HepG2 (cell line): ENCODE measurements around the gene GHRH. TPM values are rescaled to one million over a fixed set of nuclear protein-coding genes. Genes with fewer than 3 reads are reported as not detected.

Source experiments
- ARHGAP35 ChIP-seq: sonication (generic); formaldehyde crosslinking; IDR thresholded peaks from 2 replicates; pipeline ENCODE4 v1.9.0; 2022; ENCODE audit warnings: mild to moderate bottlenecking, inconsistent platforms, moderate library complexity, missing genetic modification reagents, borderline replicate concordance
- CENPBD1 ChIP-seq: sonication (generic); formaldehyde crosslinking; IDR thresholded peaks from 2 replicates; pipeline ENCODE4 v1.8.0; 2022; ENCODE audit warnings: missing genetic modification reagents, low read depth, mild to moderate bottlenecking, borderline replicate concordance
- ELF3 ChIP-seq: IDR thresholded peaks from 2 replicates; pipeline ENCODE4 v1.6.1; 2016; ENCODE audit warnings: missing genetic modification reagents, missing compliant biosample characterization
- GLI4 ChIP-seq: sonication (generic); formaldehyde crosslinking; IDR thresholded peaks from 2 replicates; pipeline ENCODE4 v1.5.1; 2020; ENCODE audit warnings: missing genetic modification reagents, mild to moderate bottlenecking, moderate library complexity, borderline replicate concordance
- HMG20B ChIP-seq: conservative IDR thresholded peaks from 2 replicates; pipeline ENCODE4 v1.6.1; 2016; ENCODE audit warnings: missing genetic modification reagents, missing compliant biosample characterization
- HNF4A ChIP-seq: sonication (generic); formaldehyde crosslinking; IDR thresholded peaks from 2 replicates; pipeline ENCODE4 v1.4.0; 2020; ENCODE audit warnings: missing genetic modification reagents
- KAT7 ChIP-seq: IDR thresholded peaks from 2 replicates; pipeline ENCODE4 v1.6.1; 2018; ENCODE audit warnings: borderline replicate concordance, missing compliant biosample characterization
- MLLT10 ChIP-seq: sonication (generic); formaldehyde crosslinking; IDR thresholded peaks from 2 replicates; pipeline ENCODE4 v1.4.0; 2020; ENCODE audit warnings: missing genetic modification reagents
- MTA3 ChIP-seq: sonication (generic); formaldehyde crosslinking; IDR thresholded peaks from 2 replicates; pipeline ENCODE4 v1.4.0; 2020; ENCODE audit warnings: missing genetic modification reagents
- PLSCR1 ChIP-seq: sonication (generic); formaldehyde crosslinking; IDR thresholded peaks from 2 replicates; pipeline ENCODE4 v1.5.0; 2020; ENCODE audit warnings: missing genetic modification reagents, mild to moderate bottlenecking, borderline replicate concordance
- RARA ChIP-seq: IDR thresholded peaks from 2 replicates; pipeline ENCODE4 v1.6.1; 2016; ENCODE audit warnings: missing genetic modification reagents, missing compliant biosample characterization
- SP140L ChIP-seq: sonication (generic); formaldehyde crosslinking; IDR thresholded peaks from 2 replicates; pipeline ENCODE4 v1.4.0; 2020; ENCODE audit warnings: missing genetic modification reagents, borderline replicate concordance
- ZBTB7B ChIP-seq: sonication (generic); formaldehyde crosslinking; IDR thresholded peaks from 2 replicates; pipeline ENCODE4 v1.4.0; 2020; ENCODE audit warnings: missing genetic modification reagents
- ZNF3 ChIP-seq: IDR thresholded peaks from 2 replicates; pipeline ENCODE4 v1.7.0; 2017; ENCODE audit warnings: inconsistent platforms
- ZNF781 ChIP-seq: sonication (generic); formaldehyde crosslinking; IDR thresholded peaks from 2 replicates; pipeline ENCODE4 v1.5.1; 2020; ENCODE audit warnings: borderline replicate concordance, mild to moderate bottlenecking, missing genetic modification reagents; ENCODE audit errors: not compliant biosample characterization
- polyA plus RNA-seq, 8 experiments: library from polyadenylated mRNA; depleted of rRNA in 3 of 8; stranded (reverse) in 7 of 8; unstranded in 1 of 8; fragments of >200 nt; fragmentation: Illumina TruSeq in 4 of 8; extraction: Trizol in 4 of 8; gene quantifications; 2 replicates each; pipeline versions ENCODE4 v1.2.1 to v1.2.3, GENCODE V29; 2011 to 2016; ENCODE audit warnings: low read depth in 4 of 8, missing spikeins in 1 of 8, mixed read lengths in 1 of 8; ENCODE audit not compliant: insufficient read depth in 1 of 8
- total RNA-seq, 5 experiments: library from RNA; depleted of rRNA; stranded (reverse); fragments of >200 nt; fragmentation: Illumina TruSeq; extraction: Trizol; gene quantifications; 2 replicates each; pipeline ENCODE4 v1.2.3, GENCODE V29; 2016; ENCODE audit warnings: low read depth in 1 of 5
- TF ChIP-seq, protein P1 (sequence below): sonication (generic); formaldehyde crosslinking; IDR thresholded peaks from one replicate; pipeline ENCODE4 v1.5.1; 2020; ENCODE audit warnings: mild to moderate bottlenecking, missing genetic modification reagents; ENCODE audit errors: not compliant biosample characterization
- TF ChIP-seq, protein P2 (sequence below): fragments of 450-650 bp; IDR thresholded peaks from 2 replicates; pipeline ENCODE4 v1.6.1; 2016

The GHRH gene
- total and polyA plus RNA-seq, 2 of the 13 experiments (the other 11 are each of a cell fraction or from before 2014, with no cell fraction given) = not detected

DNA sequence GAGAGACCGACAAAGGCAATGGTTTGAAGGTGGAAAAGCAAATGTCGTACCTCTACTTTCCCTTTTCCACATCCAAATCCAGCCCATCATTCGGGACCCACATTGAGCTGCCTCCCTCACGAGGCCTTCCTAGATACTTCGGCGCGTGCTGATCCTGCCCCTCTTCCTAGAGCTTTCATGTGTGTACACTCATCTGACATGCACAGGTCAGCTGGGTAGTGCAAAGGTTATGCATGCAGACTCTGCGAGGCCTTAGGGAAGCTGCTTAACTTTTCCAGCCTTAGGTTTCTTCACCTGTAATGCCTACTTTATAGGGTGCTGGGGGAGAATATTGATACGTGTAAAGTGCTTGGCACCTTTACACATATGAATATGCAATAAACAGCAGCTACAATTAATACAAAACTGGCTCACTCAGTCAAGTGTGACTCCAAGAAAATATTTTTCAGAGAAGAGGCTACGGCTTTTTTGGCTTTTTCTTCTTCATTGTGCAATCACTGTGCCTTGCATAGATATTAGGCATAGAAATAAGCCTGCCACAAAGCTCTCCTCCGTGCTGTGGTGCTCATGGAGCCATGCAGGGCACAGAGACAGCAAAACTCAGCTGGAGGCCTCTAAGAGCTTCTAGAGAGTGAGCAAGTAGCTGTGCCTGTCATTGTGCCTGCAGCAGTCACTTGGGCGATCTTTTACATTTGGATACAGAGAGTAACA lies 24.2 kb upstream of the GHRH start (continued):
- TF ChIP-seq CENPBD1 (no peak), KAT7 (CRISPR knock-in tag) (no peak), MTA3 (CRISPR knock-in tag) (no peak), MLLT10 (CRISPR knock-in tag) (no peak), GLI4 (CRISPR knock-in tag) (no peak), SP140L (CRISPR knock-in tag) (no peak; the same call in 1 of the 2 replicates), PLSCR1 (CRISPR knock-in tag) (no peak), ARHGAP35 (no peak), ZNF3 (CRISPR knock-in tag) (no peak), RARA (CRISPR knock-in tag) (peak; percentile 93), HMG20B (no peak), ZNF781 (CRISPR knock-in tag) (no peak), ZBTB7B (peak; percentile 67; the same call in 1 of the 2 replicates), HNF4A (peak; percentile 97), ELF3 (CRISPR knock-in tag) (peak; percentile 82)
- TF ChIP-seq, protein P1, sequence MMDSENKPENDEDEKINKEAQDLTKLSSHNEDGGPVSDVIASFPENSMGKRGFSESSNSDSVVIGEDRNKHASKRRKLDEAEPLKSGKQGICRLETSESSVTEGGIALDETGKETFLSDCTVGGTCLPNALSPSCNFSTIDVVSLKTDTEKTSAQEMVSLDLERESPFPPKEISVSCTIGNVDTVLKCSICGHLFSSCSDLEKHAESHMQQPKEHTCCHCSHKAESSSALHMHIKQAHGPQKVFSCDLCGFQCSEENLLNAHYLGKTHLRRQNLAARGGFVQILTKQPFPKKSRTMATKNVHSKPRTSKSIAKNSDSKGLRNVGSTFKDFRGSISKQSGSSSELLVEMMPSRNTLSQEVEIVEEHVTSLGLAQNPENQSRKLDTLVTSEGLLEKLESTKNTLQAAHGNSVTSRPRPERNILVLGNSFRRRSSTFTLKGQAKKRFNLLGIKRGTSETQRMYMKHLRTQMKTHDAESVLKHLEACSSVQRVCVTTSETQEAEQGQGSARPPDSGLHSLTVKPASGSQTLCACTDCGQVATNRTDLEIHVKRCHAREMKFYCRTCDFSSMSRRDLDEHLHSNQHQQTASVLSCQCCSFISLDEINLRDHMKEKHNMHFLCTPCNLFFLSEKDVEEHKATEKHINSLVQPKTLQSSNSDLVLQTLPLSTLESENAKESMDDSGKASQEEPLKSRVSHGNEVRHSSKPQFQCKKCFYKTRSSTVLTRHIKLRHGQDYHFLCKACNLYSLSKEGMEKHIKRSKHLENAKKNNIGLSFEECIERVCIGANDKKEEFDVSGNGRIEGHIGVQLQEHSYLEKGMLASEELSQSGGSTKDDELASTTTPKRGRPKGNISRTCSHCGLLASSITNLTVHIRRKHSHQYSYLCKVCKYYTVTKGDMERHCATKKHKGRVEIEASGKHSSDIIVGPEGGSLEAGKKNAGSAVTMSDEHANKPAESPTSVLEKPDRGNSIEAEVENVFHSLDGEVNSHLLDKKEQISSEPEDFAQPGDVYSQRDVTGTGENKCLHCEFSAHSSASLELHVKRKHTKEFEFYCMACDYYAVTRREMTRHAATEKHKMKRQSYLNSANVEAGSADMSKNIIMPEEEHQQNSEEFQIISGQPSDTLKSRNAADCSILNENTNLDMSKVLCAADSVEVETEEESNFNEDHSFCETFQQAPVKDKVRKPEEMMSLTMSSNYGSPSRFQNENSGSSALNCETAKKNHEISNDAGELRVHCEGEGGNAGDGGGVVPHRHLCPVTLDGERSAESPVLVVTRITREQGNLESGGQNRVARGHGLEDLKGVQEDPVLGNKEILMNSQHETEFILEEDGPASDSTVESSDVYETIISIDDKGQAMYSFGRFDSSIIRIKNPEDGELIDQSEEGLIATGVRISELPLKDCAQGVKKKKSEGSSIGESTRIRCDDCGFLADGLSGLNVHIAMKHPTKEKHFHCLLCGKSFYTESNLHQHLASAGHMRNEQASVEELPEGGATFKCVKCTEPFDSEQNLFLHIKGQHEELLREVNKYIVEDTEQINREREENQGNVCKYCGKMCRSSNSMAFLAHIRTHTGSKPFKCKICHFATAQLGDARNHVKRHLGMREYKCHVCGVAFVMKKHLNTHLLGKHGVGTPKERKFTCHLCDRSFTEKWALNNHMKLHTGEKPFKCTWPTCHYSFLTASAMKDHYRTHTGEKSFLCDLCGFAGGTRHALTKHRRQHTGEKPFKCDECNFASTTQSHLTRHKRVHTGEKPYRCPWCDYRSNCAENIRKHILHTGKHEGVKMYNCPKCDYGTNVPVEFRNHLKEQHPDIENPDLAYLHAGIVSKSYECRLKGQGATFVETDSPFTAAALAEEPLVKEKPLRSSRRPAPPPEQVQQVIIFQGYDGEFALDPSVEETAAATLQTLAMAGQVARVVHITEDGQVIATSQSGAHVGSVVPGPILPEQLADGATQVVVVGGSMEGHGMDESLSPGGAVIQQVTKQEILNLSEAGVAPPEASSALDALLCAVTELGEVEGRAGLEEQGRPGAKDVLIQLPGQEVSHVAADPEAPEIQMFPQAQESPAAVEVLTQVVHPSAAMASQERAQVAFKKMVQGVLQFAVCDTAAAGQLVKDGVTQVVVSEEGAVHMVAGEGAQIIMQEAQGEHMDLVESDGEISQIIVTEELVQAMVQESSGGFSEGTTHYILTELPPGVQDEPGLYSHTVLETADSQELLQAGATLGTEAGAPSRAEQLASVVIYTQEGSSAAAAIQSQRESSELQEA (CRISPR knock-in tag) = no peak
- TF ChIP-seq, protein P2, sequence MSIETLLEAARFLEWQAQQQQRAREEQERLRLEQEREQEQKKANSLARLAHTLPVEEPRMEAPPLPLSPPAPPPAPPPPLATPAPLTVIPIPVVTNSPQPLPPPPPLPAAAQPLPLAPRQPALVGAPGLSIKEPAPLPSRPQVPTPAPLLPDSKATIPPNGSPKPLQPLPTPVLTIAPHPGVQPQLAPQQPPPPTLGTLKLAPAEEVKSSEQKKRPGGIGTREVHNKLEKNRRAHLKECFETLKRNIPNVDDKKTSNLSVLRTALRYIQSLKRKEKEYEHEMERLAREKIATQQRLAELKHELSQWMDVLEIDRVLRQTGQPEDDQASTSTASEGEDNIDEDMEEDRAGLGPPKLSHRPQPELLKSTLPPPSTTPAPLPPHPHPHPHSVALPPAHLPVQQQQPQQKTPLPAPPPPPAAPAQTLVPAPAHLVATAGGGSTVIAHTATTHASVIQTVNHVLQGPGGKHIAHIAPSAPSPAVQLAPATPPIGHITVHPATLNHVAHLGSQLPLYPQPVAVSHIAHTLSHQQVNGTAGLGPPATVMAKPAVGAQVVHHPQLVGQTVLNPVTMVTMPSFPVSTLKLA = peak; percentile 68
